NCI-H526 treated with DMSO at 0.1 percent for 48 hours (cell line): ENCODE measurements around the gene TM9SF3.
"Not testable (repeated sequence)": the region's sequence is repeated elsewhere in the genome, so short reads cannot be mapped to it uniquely, and the experiment has no call there.

Experiments
- DNase-seq: peaks from one replicate; lab custom pipeline; 2025; lab: John Stamatoyannopoulos, UW

The TM9SF3 gene

DNA sequence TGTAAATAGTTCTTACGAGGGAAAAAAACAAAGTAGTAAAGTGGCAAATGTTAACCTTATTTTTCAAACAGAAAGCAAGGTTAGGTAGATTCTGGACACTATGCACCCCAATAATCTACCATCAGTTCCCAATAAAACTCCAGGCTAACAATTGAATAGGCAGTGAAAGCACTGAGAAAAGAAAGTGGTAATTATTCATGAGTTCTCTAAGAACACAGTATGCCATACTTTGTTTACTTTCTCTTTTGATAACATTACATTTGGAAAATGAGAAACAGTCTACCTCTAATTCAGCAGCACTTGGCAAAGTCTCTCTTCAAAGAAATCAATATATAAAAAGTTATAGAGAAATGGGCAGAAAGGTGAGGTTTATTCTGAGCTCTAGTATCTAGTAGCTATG, 18.4 kb downstream of the TM9SF3 start:
- no peak for DNase-seq

DNA sequence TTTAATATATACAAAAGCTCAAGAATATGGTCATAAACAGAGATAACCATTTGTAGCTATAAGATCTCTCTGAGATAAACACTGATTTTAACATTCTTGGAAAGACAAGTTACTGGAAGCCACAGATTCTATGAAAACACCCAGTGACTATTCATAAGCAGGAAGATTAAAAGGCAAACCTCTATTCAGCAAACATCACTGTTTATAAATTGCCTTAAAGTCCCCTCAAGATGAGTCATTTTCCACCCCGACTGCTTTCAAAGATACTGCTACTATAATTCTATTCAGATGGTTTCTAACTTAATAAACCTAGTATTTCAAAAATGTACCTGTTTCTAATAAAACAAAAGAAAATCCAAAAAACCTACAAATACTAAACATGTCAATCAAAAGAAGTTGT, 21.0 kb downstream of the TM9SF3 start:
- DNase-seq: no peak

DNA sequence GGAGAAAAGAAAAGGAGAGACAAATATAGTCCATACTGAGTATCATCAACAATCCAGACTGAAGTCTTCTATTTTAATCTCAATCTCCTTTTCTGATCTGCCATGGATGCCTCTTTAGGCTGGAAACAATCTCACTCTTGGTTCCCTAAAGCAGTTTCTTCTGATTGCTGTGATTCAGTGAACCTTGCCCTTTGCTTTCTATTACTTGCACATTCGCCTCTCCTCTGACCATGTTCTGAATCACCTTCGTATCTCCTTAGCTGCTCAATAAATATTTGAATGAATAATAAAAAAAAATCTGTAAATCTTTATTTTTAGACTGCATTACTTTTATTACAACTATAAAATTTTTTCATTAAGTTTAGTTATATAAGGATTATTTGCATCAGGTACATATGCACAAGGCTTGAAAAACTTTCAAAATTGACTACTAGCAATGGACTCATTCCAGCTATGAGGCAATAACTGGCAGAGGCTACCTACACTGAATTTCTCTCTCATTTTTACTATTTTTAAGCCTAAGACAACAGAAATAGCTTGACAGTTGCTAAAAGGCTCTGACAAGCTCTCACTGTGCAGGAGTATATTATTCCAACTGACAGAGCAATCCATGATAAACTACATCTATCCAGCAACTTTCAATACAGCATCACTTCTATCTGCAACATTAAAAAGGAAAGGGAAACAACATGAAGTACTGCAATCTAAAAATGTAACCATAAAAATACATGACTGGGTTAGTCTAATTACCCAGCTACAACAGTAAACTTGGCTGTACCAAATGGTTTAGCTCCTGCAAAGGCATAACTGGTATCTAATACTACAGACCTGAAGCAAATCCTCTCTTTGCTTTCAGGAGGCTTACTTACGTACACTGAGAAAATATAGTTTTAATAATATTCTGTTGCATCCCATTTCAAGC, 25.6 kb downstream of the TM9SF3 start:
- DNase-seq: no peak

DNA sequence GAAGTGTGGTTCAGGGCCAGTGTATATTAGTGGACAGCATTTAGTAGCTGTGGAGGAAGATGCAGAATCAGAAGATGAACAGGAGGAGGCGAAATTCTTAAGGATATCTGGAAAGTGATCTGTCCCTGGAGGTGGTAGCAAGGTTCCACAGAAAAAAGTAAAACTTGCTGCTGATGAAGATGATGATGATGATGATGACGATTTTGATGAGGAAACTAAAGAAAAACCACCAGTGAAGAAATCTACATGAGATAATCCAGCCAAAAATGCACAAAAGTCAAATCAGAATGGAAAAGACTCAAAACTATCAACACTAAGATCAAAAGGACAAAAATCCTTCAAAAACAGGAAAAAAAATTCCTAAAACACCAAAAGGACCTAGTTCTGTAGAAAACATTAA, 26.3 kb downstream of the TM9SF3 start:
- no peak for DNase-seq

DNA sequence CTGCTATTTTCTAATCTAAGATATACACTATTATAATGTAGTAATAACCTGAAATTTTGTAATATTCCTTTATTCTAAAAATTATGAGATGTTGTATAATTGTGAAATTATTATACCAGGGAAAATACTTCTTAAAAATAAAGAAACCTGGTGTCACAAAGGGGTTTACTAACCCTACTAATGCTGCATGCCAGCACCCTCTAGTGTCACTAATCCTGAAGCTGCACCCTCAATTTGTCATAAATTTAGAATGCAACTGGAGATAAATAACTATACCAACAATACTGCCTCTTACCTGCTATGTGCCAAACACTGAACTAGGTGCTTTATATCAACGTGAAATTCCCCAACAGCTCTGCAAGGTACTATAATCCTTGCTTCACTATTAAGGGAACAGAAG, 30.8 kb downstream of the TM9SF3 start:
- no peak for DNase-seq

DNA sequence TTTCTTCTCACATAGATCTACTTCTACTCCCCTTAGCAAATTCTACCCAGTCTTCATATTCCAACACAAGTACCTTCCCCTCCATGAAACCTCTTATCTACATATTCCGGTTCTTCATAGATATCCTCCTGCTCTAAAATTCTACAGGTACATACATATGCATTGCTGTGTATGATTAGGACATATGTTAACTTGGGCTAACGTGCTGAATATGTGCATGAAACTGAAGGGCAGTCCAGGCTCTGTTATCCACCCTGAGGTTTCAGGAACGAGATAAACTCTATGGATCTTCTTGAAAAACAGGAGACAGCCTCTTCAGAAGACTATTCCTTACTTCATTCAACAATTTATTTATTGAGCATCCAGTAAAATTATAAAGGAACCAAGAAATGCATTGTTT, 31.5 kb downstream of the TM9SF3 start:
- DNase-seq: no peak

DNA sequence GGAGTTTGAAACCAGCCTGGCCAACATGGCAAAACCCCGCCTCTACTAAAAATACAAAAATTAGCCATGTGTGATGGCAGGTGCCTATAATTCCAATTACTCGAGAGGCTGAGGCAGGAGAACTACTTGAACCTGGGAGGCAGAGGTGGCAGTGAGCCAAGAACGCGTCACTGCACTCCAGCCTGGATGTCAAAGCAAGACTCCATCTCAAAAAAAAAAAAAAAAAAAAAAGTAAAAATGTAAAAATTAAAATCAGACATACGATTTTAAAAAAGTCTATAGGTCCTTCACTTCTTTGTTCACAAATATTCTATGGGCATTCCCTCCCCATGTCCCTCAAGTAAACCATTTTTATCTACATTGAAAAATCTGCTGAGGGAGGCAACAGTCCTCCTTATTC, 38.2 kb downstream of the TM9SF3 start:
- no peak for DNase-seq

DNA sequence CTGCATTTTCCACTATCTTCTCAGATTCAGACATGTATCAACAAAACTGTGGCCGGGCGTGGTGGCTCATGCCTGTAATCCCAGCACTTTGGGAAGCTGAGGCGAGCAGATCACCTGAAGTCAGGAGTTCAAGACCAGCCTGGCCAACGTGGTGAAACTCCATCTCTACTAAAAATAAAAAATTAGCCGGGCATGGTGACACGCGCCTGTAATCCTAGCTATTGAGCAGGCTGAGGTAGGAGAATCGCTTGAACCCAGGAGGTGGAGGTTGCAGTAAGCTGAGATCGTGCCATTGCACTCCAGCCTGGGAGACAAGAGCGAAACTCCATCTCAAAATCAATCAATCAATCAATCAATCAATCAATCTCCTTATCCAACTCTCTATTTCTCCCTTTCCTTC, 41.3 kb downstream of the TM9SF3 start:
- not testable (repeated sequence) for DNase-seq

DNA sequence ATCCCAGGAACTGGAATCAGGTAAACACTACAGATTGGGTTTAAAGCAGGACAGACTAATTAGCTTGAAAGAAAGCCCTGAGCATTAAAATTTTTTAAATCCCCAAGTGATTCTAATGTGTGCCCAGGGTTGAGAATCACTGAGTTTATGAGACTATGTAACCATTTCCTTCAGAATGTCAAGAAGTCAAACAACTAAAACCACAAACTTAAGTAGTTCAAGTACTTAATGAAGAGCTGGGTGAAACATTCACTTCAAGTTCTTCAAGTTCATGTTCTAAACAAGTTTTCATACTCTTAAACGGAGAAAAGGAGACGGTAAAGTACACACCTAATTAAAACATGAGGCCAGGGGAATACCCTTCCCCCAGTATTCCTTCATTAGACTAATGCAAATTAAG, 44.9 kb downstream of the TM9SF3 start:
- peak; percentile 22 for DNase-seq

DNA sequence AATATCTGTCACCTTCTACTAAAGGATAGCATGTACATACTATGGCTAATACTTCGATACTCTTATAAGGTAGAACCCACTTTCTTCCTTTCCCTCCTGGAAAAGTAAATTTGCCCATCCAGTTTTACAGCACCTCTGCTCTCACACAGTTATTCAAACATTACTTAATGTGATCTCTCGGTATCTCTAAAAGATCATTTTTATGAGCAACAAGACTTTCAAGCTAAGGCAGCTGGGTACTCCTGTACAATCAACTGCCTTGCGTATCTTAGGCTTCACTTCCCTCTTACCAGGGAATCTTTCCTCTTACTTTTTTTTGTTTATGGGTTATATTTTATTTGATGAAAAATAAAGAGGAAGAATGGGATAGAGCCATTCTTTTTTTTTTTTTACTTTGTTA, 46.6 kb downstream of the TM9SF3 start:
- no peak for DNase-seq

DNA sequence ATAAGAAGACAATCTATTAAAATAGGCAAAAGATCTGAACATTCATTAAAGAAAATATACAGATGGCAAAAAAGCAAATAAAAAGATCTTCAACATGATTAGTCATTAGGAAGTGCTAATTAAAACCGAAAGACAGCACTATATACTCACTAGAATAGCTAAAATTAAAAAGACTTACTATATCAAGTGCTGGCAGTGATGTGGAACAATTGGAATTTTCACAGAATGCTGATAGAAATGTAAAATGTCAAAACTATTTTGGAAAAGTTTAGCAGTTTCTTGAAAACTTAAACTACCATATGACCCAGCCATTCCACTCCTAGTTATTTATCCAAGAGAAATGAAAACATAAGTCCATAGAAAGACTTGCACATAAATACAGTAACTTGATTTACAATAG, 48.1 kb downstream of the TM9SF3 start:
- DNase-seq: no peak

DNA sequence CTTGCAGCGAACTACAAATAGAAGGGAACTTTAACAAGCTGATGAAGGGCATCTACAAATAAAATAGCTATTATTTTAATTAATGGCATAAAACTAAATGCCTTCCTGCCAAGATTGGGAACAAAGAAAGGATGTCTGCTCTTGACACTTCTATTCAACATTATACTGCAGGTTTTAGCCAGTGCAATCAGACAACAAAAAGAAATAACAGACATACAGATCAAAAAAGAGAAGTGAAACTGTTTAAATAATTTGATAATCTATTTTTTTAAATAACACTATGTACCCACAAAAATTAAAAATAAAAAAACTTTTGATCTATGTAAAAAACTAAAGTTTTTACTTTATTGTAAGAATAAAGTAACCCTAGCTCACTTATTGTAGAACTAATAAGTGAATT, 50.7 kb downstream of the TM9SF3 start:
- no peak for DNase-seq

DNA sequence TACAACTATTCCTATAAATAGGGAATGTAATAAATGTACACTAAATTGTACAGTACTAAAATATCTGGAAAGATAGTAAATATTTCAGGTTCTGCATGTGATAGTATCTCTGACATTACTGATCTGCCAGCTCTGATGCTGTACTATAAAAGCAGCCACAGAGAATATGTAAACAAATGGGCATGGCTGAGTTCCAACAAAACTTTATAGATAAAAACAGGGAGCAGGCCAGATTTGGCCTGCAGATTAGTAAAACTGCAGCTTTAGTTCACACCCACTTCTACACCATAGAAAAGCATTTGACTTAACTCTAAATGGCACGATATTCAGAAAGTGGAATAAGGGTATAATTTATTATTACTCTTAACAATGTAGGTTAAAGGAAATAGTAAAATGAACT, 54.3 kb downstream of the TM9SF3 start:
- no peak for DNase-seq

DNA sequence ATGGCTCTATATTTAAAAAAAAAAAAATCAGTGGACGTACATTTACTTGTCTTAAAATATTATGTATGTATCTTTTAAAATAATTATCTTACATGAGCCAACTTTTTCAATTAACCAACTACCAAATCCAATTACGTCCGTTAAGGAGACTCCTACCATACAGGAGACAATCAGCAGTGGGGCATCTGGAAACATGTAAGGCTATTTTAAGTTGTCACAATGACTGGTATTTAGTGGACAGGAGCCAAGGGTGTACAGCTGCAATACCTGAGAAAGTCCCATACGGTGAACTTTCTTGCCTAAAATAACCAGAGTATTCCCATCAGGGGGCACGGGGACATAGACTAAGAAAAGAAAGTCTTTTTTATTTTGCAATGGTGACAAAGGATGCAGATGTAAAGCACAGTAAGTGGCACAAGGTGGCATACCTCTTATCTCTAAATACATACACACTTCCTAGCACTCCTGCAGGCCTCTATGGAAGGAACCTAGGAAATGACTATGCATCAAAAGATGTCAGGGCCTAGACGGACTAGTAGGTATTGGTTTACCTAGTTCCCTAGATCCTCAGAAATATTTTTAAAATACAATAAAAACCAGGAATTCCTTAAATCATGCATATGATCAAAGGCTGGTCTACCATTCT, 57.1 kb downstream of the TM9SF3 start:
- no peak for DNase-seq

DNA sequence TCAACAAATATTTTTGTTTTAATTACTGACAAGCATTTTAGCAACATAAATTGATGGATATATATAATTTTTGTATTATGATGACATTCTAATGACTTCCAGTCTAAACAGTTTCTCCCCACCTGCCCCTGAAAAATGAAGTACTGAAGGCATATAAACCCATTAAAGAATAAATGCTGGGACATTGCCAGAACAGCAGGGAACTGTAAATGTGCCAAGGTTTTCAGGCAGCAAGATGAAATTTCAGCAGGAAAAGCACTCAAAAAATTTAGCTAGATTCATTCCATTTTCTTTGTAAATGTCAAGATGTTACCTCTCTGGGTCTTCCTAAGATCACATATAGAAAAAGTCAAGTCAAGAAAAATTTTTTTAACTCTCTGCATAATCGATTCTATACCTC, 62.1 kb downstream of the TM9SF3 start:
- DNase-seq: no peak

DNA sequence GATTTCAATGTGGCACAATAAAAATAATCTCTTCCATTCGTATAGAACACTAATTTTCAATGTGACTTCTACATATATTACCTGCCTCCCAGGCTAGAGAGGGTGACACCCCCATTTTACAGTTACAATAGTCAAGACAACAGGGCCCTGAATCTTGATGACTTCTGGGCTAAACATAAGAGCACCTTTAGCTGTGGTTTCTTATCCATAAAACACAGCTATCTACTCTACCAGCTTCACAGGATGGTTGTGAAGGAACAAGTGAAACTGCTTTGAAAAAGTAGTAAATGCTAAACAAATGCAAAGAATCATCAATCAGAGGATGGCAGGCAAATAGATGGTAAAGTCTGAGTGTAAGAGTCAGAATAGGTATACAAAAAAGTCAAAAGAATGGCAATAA, 69.5 kb downstream of the TM9SF3 start:
- DNase-seq: no peak

DNA sequence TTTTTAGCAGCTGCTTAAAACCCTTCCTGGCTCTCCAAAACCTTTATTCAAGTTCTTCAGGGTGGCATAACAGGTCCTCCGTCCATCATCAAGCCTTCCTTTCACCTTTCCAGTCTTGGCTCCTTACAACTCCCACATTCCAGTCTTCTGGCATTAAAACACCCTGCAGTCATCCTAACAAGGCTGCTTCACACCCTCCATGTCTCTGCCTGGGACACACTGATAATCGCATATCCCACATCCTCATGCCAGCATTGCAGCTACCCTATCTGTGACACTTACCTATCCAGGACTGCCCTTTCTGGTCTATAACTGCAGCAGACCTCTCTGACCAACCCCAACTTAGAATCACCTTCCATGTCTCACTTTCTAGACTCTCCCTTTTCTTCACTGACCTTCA, 70.5 kb downstream of the TM9SF3 start:
- no peak for DNase-seq

DNA sequence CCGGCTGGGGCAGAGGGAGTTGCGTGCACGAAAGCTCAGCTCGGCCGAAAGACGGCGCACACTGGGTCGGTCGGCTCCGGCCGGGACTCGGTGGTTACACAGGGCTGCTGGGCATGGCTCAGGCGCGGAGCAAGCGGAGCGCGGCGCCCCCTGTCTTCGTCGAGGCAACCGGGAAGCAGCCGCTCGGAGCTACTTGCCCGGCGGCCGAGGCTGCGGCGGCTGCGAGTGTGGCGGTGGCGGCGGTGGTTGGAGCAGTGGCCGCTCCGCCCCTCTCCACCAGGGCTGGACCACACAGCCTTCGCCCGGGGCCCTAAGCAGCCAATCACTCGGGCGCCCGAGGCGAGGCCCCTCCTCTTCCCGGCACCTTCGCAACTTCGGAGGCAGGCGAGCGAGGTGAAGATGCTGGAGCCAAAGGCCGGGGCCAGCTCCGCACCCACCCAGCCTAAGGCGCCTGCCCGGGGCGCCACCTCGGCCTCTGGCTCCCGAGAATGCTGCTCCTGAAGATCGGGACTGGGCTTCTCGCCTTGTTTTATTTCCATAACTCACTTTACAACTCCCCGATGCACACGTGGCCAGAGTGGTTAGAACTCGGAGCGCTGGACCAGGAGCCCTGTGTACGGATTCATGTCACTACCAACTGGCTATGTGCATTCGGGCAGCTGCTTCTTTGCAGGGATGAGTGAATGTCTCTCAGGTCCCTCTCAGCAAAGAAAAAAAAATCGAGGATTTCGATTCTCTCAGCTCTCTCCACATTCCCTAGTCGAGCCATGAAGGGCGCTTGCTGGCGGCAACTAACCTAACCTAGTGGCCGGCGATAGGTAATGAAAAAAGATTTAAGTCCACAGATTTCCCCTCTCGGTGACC, 72.9 kb downstream of the TM9SF3 start, which contains the start of gene TLL2:
Gene TLL2 (minus strand): TSS at position 229 of the 864 bp plus-strand sequence. CDS start 241 bp downstream, outside the sequence.
- peak; percentile 84 for DNase-seq

DNA sequence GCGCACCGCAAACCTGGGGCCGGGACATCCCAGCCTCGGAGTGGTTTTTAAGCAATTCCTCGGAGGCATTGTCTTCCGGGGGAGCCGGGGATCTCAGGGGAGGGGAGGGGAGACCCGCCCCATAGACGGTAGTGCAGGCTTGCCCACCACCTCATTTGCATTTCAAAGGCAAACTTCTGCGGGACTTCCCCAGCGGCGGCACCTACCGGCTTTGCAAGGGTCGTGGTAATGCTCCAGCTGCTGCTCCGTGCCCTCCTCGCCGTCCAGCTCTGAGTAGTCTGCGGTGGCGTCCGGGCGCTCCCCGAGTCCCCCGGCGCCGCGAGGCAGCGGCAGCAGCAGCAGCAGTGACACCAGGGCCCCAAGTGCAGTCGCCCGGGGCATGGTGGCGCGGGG, 73.5 kb downstream of the TM9SF3 start:
- DNase-seq: no peak

DNA sequence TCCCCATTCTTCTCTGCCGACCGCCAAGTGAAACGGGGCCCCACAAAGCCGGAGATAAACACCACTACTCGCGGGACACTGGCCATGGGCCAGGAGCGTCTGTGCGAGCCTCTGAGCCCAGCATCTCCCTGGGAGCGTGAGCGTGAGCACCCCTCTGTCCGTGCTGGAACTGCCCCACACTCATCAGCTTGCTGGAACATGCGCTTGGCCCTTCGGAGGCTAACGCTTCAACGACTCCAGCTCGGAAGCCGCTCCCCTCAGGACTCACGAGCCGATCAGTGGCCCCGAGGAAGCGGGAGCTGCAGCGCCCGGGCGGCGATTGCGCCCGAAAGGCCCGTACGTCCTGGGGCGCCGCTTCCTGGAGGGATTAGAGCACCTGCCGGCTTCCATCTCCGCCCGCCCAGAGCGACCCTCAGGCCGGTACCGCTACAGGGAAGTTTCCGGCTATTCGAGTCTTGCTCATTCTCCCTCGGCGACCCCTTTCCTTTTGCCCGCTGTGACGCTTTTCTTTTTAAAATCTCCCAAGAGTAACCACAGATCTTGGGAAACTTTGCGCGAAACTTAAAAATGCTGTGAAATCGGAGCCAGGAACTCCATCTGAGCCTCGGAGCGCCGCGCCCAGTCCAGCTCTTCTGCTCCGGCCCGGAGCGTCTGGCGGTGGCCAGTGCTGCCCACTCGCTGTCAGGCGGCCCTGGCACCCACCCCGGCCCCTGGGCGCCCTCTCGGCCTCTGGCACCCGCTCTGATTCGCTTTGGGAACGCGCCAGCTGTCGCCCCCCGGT, 74.1 kb downstream of the TM9SF3 start:
- no peak for DNase-seq

DNA sequence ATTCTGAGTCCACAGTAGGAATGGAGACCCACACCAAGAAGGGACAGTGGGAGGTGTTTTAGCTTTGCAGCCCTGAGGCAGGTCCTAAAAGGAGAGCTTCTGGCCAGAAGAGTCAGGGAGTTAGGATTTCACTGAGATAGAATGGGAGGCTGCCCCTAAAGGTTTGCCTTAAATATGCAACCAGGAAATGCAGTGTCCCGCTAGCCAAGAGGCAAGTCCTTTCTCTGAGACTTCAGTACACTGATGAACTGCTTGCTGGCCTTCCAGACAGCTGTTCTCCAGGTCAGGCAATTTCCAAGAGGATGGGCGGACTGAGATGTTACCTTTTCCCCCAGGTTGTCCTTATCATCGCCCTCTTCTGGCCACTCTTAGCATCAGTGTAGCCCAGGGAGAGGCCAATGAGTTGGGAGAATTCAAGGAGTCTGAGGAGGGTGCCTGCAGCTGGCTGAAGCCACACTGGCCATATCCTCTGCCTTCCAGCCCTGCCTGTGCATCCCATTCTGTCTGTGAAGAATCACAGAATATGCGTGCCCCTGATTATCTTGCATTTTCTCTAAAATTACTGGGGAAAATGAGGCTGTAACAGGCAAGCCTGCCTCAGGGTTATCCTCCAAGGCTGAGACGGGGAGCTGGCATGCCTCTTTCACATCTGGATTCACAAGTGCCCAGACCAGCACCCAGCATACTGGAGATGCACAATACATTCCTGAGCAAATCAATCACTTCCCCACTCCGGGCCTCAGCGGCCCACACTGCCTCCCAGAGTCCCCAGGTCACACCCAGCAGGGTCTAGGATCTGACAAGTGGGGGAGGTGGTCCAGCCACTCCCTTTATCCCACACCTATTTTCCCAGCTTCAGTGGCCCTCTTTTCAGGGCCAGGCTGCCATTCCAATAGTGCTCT, 75.5 kb downstream of the TM9SF3 start:
- DNase-seq: peak; percentile 67
